HT-29 (cell line): ENCODE data around the gene CXCL16. TPM values are rescaled to one million over a fixed set of nuclear protein-coding genes. Genes with fewer than 3 reads are reported as not detected.
"Not testable (repeated sequence)": the region's sequence is repeated elsewhere in the genome, so short reads cannot be mapped to it uniquely, and the experiment has no call there.

Source experiments
- DNase-seq: peaks from one replicate; pipeline ENCODE4 v3.0.0-alpha.2; 2015; ENCODE audit warnings: low spot score
- total RNA-seq: library from RNA; depleted of rRNA; stranded (reverse); fragments of >200 nt; shearing (Covaris generic); gene quantifications from 2 replicates; pipeline ENCODE4 v1.2.3, GENCODE V29; 2014; rRNA removed

The CXCL16 gene
- total RNA-seq, 1 experiment from 2014 or later: 12.7 TPM

GRCh38 chr17:4699401-4700056 lies 40.2 kb downstream of the CXCL16 start:
- not testable (repeated sequence) for DNase-seq

GRCh38 chr17:4696437-4696805 lies 43.3 kb downstream of the CXCL16 start:
- no peak for DNase-seq

GRCh38 chr17:4693416-4693815 lies 46.3 kb downstream of the CXCL16 start:
- DNase-seq: no peak

GRCh38 chr17:4691686-4692085 lies 48.0 kb downstream of the CXCL16 start:
- DNase-seq: no peak

GRCh38 chr17:4690745-4691144 lies 49.0 kb downstream of the CXCL16 start:
- DNase-seq: no peak

GRCh38 chr17:4689872-4690271 lies 49.9 kb downstream of the CXCL16 start:
- not testable (repeated sequence) for DNase-seq

- not testable (repeated sequence) for DNase-seq
Observed at GRCh38 chr17:4683739-4684138, 56.0 kb downstream of the CXCL16 start.

Other genes with a start within 250 kb of the CXCL16 start
- gene SPNS2, start 241.0 kb downstream of the CXCL16 start, total RNA-seq: 172 and 193 TPM in 2 replicates
- 136 and 177 TPM in 2 replicates for gene MYBBP1A, start 184.5 kb downstream of the CXCL16 start, total RNA-seq
- 4.8 and 7.0 TPM in 2 replicates for gene GGT6, start 179.4 kb downstream of the CXCL16 start, total RNA-seq
- gene SMTNL2, start 155.4 kb downstream of the CXCL16 start, total RNA-seq: not detected in 2 replicates
- 0.13 TPM in 1 of 2 replicates, not detected in the other for gene ALOX15, start 98.2 kb downstream of the CXCL16 start, total RNA-seq
- 23.7 and 29.3 TPM in 2 replicates for gene PELP1, start 35.8 kb downstream of the CXCL16 start, total RNA-seq
- gene ARRB2, start 29.3 kb downstream of the CXCL16 start, total RNA-seq: 30.4 and 32.3 TPM in 2 replicates
- 27.8 and 35.0 TPM in 2 replicates for gene MED11, start 8.5 kb downstream of the CXCL16 start, total RNA-seq
- 0.18 and 0.86 TPM in 2 replicates for gene ZMYND15, start 95 bp downstream of the CXCL16 start, total RNA-seq
- 0.44 and 0.61 TPM in 2 replicates for gene TM4SF5, start 32.0 kb upstream of the CXCL16 start, total RNA-seq
- 0.58 TPM in 1 of 2 replicates, not detected in the other for gene VMO1, start 46.4 kb upstream of the CXCL16 start, total RNA-seq
- gene GLTPD2, start 49.0 kb upstream of the CXCL16 start, total RNA-seq: not detected in 2 replicates
- 242 and 261 TPM in 2 replicates for gene PSMB6, start 56.2 kb upstream of the CXCL16 start, total RNA-seq
- gene PLD2, start 67.2 kb upstream of the CXCL16 start, total RNA-seq: 6.9 and 10.9 TPM in 2 replicates
- 61.7 and 76.1 TPM in 2 replicates for gene MINK1, start 93.4 kb upstream of the CXCL16 start, total RNA-seq
- 0.97 and 1.4 TPM in 2 replicates for gene C17orf107, start 159.6 kb upstream of the CXCL16 start, total RNA-seq
- gene CHRNE, start 163.2 kb upstream of the CXCL16 start, total RNA-seq: not detected in 2 replicates
- not detected in 2 replicates for gene GP1BA, start 192.3 kb upstream of the CXCL16 start, total RNA-seq
- 58.8 and 83.6 TPM in 2 replicates for gene SLC25A11, start 200.1 kb upstream of the CXCL16 start, total RNA-seq
- 51.1 and 62.9 TPM in 2 replicates for gene RNF167, start 200.3 kb upstream of the CXCL16 start, total RNA-seq
- gene PFN1, start 208.6 kb upstream of the CXCL16 start, total RNA-seq: 2,317 and 2,656 TPM in 2 replicates
- 2.8 and 4.7 TPM in 2 replicates for gene ENO3, start 211.2 kb upstream of the CXCL16 start, total RNA-seq
- gene SPAG7, start 227.9 kb upstream of the CXCL16 start, total RNA-seq: 20.0 and 25.7 TPM in 2 replicates
- 3.2 and 7.3 TPM in 2 replicates for gene CAMTA2, start 247.7 kb upstream of the CXCL16 start, total RNA-seq